ENCODE measurements around the gene LAMA4.
A peak's percentile ranks its signal among the peaks of the same experiment; 100 is the strongest.

LAMA4 gene

GRCh38 chr6:112241820-112242429 lies 12.4 kb downstream of the LAMA4 start:
- no peak for DNase-seq

- no peak for DNase-seq
These were observed 16.8 kb downstream of the LAMA4 start for GRCh38 chr6:112237595-112237994.

- DNase-seq, result no peak
These were observed 17.3 kb downstream of the LAMA4 start for GRCh38 chr6:112237066-112237465.

GRCh38 chr6:112235956-112236355 lies 18.4 kb downstream of the LAMA4 start:
- no peak for DNase-seq

- DNase-seq, result no peak
These were observed 19.8 kb downstream of the LAMA4 start for GRCh38 chr6:112234601-112235000.

- no peak for DNase-seq
These were observed 20.5 kb downstream of the LAMA4 start for GRCh38 chr6:112233847-112234246.

GRCh38 chr6:112232845-112233256 lies 21.5 kb downstream of the LAMA4 start:
- DNase-seq, result peak; percentile 5

- peak; percentile 83 for DNase-seq
These were observed 22.7 kb downstream of the LAMA4 start for GRCh38 chr6:112231594-112232060.

- DNase-seq, result no peak
These were observed 23.2 kb downstream of the LAMA4 start for GRCh38 chr6:112231164-112231563.

- no peak for DNase-seq
These were observed 25.7 kb downstream of the LAMA4 start for GRCh38 chr6:112228480-112229332.

GRCh38 chr6:112227992-112228391 lies 26.4 kb downstream of the LAMA4 start:
- DNase-seq, result no peak

- no peak for DNase-seq
These were observed 27.0 kb downstream of the LAMA4 start for GRCh38 chr6:112227411-112227810.

- DNase-seq, result no peak
These were observed 28.7 kb downstream of the LAMA4 start for GRCh38 chr6:112225691-112226090.

- no peak for DNase-seq
These were observed 30.3 kb downstream of the LAMA4 start for GRCh38 chr6:112224088-112224487.

GRCh38 chr6:112223070-112223861 lies 31.1 kb downstream of the LAMA4 start:
- DNase-seq, result no peak

GRCh38 chr6:112221981-112222852 lies 32.1 kb downstream of the LAMA4 start:
- no peak for DNase-seq

- no peak for DNase-seq
These were observed 32.8 kb downstream of the LAMA4 start for GRCh38 chr6:112221561-112221960.

- DNase-seq, result no peak
These were observed 35.8 kb downstream of the LAMA4 start for GRCh38 chr6:112218563-112218962.

- peak; percentile 50 for DNase-seq
These were observed 37.5 kb downstream of the LAMA4 start for GRCh38 chr6:112216662-112217551.

- no peak for DNase-seq
These were observed 38.7 kb downstream of the LAMA4 start for GRCh38 chr6:112215488-112216284.

Measured in NCI-H345 (cell line).